ENCODE data around the gene LONP2. TPM values are rescaled to one million over a fixed set of nuclear protein-coding genes. Genes with fewer than 3 reads are reported as not detected.
"Not testable (repeated sequence)": the region's sequence is repeated elsewhere in the genome, so short reads cannot be mapped to it uniquely, and the experiment has no call there.

The LONP2 gene
- total and polyA plus RNA-seq, 9 of the 15 experiments (the other 6 are each of a cell fraction or from before 2014, with no cell fraction given): 8.1 to 41.2 (median 25.6) TPM

GRCh38 chr16:48313905-48314304, 69.8 kb downstream of the LONP2 start:
- H3K4me1 ChIP-seq (replicated peaks in 1 of 2; ENCODE audit: control insufficient read depth in 2 of 2, insufficient read depth in 2 of 2, low read length in 2 of 2); CTCF ChIA-PET (ENCODE audit: low intra/inter-chr PET ratio); BruUV-seq (replicated peaks): not testable (repeated sequence)

More at GRCh38 chr16:48313905-48314304, 69.8 kb downstream of the LONP2 start:
- peaks cover 34% of the 10 kb centered on the region for H3K36me3 ChIP-seq (ENCODE audit: control insufficient read depth, insufficient read depth, low read length)
- H3K9me3 ChIP-seq (replicated peaks; ENCODE audit: control insufficient read depth, insufficient read depth, low read depth, low read length); H3K4me3 ChIP-seq; DNase-seq (ENCODE audit: extremely low read depth in 1 of 4, low spot score in 3 of 4); H3K4me2 ChIP-seq (ENCODE audit: insufficient read depth, low read length); H3K79me2 ChIP-seq (ENCODE audit: control insufficient read depth, insufficient read depth, low read length); H3K9me1 ChIP-seq (ENCODE audit: control insufficient read depth, insufficient read depth, low read length); H4K20me1 ChIP-seq (replicated peaks; ENCODE audit: control insufficient read depth, insufficient read depth, low read length); H3K27me3 ChIP-seq (ENCODE audit: control insufficient read depth in 2 of 2, insufficient read depth in 2 of 2, low read length in 2 of 2); H3K9ac ChIP-seq (ENCODE audit: insufficient read depth in 1 of 2, low read depth in 2 of 2, low read length in 2 of 2); ATAC-seq; intact Hi-C loops (cut with micrococcal nuclease); in situ Hi-C loops (cut with MboI); FAIRE-seq; H2AFZ ChIP-seq (ENCODE audit: low read depth, low read length); H3K27ac ChIP-seq (ENCODE audit: extremely low read depth, low read depth, low read length); POLR2A ChIA-PET: not testable (repeated sequence)
- TF ChIP-seq, protein P1, sequence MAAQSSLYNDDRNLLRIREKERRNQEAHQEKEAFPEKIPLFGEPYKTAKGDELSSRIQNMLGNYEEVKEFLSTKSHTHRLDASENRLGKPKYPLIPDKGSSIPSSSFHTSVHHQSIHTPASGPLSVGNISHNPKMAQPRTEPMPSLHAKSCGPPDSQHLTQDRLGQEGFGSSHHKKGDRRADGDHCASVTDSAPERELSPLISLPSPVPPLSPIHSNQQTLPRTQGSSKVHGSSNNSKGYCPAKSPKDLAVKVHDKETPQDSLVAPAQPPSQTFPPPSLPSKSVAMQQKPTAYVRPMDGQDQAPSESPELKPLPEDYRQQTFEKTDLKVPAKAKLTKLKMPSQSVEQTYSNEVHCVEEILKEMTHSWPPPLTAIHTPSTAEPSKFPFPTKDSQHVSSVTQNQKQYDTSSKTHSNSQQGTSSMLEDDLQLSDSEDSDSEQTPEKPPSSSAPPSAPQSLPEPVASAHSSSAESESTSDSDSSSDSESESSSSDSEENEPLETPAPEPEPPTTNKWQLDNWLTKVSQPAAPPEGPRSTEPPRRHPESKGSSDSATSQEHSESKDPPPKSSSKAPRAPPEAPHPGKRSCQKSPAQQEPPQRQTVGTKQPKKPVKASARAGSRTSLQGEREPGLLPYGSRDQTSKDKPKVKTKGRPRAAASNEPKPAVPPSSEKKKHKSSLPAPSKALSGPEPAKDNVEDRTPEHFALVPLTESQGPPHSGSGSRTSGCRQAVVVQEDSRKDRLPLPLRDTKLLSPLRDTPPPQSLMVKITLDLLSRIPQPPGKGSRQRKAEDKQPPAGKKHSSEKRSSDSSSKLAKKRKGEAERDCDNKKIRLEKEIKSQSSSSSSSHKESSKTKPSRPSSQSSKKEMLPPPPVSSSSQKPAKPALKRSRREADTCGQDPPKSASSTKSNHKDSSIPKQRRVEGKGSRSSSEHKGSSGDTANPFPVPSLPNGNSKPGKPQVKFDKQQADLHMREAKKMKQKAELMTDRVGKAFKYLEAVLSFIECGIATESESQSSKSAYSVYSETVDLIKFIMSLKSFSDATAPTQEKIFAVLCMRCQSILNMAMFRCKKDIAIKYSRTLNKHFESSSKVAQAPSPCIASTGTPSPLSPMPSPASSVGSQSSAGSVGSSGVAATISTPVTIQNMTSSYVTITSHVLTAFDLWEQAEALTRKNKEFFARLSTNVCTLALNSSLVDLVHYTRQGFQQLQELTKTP (IDR thresholded peaks at IDR 0.05; ENCODE audit: low read depth in 1 of 2, partially characterized antibody in 2 of 2): peak in 1 of 2 experiments; percentile 93
- WGBS (ENCODE audit: insufficient coverage, low coverage, missing lambda C conversion rate): 97% methylated on average over 3 of the region's 3 CpGs
